HG03378 (cell line): ENCODE results near the gene ACTL7A.
"Not testable (repeated sequence)": the region's sequence is repeated elsewhere in the genome, so short reads cannot be mapped to it uniquely, and the experiment has no call there.

ENCODE experiments used
- ATAC-seq: cut with Tn5 transposase; IDR thresholded peaks from one replicate; pipeline ENCODE4 v1.9.1; 2021; ENCODE audit warnings: mild to moderate bottlenecking, moderate library complexity; ENCODE audit not compliant: unreplicated experiment

The ACTL7A gene

GRCh38 chr9:108848296-108848695, 13.8 kb upstream of the ACTL7A start:
- ATAC-seq = not testable (repeated sequence)

- no peak for ATAC-seq
Measured at GRCh38 chr9:108850293-108850897, 11.7 kb upstream of the ACTL7A start.

DNA sequence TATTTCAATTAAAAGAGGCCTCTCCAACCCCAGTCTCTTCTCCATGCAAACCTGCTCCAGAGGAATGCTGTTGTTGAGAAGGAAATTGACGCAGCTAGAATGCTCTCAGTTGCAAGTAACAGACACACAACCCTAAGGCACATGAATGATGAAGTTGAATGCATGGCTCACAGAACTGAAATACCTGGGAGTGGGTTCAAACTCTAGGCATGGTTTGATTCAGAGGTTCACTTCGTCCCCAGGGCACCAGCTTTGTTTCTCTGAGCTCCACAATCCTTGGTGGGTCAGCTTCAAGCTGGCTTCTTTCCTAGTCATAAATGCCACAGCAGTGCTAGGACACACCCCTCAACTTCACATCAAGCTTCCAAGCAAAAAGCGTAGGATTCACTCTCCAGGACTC, 10.9 kb upstream of the ACTL7A start:
- no peak for ATAC-seq

GRCh38 chr9:108852079-108852478, 10.0 kb upstream of the ACTL7A start:
- no peak for ATAC-seq

- ATAC-seq = no peak
Measured at GRCh38 chr9:108854094-108854493, 8.0 kb upstream of the ACTL7A start.

- no peak for ATAC-seq
Measured at GRCh38 chr9:108854641-108855528, 7.2 kb upstream of the ACTL7A start.

DNA sequence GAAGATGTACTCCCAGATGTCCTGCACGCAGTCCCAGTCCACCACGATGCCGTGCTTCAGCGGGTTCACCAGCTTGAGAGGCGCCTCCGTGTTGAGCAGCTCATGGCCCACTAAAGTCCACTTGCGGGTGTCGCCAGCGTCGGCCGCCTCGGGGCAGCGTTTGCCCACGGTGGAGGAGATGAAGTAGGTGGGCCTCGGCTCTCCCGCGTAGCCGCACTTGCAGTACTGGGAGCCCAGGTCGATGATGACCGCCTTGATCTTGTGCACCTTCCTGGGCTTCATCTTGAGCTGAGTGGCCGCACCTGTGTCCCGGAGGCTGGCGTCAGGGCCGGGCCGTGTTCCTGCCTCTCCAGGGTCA, 6.6 kb upstream of the ACTL7A start:
- ATAC-seq = no peak

DNA sequence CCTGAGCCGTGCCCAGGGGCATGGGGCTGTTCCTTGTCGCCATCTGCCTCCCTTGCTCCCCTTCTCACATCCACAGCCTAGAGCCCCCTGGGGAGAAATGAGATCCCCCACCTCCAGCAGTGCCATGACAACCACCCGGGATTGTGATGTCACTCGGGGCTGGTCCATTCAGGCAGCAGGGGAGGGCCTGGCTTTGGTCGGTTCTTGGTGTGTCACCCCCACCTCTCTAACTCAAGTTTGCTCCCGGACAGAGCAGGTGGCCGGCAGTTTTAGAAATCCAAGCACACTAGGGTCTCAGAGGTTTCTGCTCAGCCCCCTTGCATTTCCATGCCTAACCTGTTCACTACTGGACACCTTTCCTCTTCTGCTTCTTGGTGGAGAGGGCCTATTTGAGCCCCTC, 6.2 kb upstream of the ACTL7A start, which contains the start of gene ACTL7B:
Gene ACTL7B (minus strand): TSS at position 99 of the 400 bp plus-strand sequence. CDS start 56 bp downstream, at position 43.
- ATAC-seq = no peak

GRCh38 chr9:108857572-108857971, 4.5 kb upstream of the ACTL7A start:
- ATAC-seq = no peak

DNA sequence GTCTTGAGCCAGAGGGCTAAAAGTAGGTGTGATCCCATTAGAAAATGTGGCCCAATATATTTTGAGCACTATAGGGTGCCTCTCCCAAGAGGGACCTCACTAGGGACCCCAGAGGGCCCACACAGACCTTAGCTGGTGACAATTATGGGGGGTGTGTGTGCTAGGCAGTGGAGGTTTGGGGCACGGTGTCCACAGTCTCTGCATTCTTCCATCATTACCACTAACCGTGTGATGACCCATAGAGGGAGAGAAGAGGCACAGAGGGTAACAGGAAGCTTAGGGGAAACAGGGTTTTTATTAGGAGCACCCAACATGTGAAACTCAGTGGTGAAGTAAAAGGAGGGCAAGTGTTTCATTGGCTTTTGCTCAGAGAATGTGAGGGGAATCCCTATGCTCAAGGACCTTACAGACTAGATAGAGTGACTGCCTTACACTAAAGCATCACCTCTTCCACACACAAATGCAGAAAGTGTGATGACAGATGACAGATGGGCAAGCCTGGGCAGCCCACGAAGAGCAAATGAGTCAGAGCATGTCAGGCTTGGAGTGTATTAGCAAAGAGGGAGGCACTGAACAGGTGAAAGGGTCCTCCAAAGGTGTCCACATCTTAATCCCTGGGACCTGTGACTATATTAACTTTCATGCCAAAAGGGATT, 2.5 kb upstream of the ACTL7A start:
- peak; percentile 90 for ATAC-seq

DNA sequence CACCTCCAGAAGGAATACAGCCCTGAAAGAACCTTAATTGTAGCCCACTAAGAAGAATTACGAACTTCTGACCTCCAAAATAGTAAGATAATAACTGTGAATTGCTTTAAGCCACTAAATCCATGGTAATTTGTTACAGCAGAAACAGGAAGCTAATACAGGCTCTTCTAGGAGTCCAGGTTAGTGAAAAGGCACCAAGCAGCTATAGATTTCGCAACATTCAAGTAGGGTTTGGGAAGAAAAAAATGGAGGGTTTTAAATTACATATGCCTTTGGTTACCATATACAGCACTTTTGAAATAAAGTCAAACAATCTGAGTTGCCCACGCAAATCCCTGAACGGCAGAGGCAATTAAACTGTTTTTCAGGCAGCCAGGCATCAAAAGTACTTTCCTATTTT, 1.7 kb upstream of the ACTL7A start:
- ATAC-seq = no peak

DNA sequence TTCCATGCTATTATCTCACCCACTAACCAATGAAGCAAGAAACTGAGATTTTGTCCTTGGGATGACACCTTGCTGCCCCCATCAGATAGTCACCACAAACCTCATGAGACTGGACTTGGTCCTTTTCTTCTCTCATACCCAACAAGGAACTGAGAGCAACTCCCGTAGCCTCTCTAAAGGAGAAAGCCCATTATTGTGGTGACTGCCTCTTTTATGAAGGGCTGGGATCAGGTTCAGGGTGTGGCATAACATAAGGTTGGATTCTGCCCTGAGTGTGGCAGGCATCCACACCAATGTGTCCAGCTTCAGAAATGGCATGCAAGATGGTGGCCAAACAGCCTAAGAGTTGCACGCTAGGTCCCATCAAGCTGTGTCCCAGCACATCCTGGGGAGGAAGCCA, 1.3 kb upstream of the ACTL7A start:
- no peak for ATAC-seq

- no peak for ATAC-seq
Measured at GRCh38 chr9:108861464-108861863, 602 bp upstream of the ACTL7A start.

- no peak for ATAC-seq
Measured at GRCh38 chr9:108863891-108864290, 1.8 kb downstream of the ACTL7A start.

GRCh38 chr9:108864446-108864845, 2.4 kb downstream of the ACTL7A start:
- no peak for ATAC-seq

- no peak for ATAC-seq
Measured at GRCh38 chr9:108865037-108865436, 3.0 kb downstream of the ACTL7A start.

DNA sequence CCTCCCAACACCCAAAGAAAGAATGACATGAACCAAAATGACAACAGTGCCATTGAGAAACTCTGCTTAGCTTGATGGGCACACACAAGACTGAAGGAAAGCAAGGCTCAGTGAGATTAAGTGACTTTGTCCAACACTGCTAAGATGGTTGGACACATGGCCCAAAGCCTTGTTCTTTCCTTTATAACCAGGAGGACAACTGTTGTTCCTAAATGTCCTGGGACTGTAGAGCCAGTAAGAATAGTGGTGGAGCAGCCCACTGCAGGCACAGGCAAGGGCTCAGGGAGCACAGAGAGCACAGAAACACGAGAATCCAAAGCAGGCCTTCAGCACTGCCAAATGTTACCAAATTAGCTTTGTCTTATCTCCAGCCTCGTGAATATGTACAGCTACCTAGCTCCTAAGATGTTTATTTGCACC, 3.9 kb downstream of the ACTL7A start:
- no peak for ATAC-seq

DNA sequence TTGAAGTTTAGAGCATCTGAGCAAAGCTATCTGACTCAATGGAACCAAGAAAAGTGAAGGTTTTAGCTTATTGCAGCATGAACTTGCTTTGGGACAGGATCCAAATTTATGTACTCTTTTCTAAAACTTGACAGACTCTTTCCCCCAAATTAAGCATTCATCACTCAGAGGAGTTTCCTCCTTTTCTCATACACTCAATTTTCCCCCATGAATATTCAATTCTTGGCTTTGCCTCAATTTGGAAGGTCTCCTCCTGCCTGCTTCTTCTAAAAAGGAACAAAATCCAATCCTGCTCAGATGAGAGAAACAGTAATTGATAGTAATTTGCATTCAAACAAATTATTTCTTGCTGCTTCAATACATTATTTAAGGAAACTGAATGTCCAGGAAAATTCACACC, 5.0 kb downstream of the ACTL7A start:
- ATAC-seq = no peak

DNA sequence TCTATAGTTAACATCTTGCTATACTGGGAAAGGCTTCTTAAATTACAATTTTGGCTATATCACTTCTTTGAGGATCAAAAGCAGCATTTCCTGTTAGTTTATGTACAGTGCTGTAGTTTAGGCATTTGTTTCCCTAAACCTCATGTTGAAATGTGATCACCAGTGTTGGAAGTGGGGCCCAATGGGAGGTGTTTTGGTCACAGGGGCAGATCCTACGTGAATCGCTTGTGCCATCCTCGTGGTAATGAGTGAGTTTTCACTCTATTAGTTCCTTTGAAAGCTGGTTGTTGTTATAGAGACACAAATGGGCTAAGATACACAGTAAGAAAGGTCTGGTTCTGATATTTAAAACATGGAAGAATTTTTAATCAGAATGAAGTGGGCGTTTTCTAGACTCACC, 5.8 kb downstream of the ACTL7A start:
- no peak for ATAC-seq

- no peak for ATAC-seq
Measured at GRCh38 chr9:108869092-108869725, 7.1 kb downstream of the ACTL7A start.

GRCh38 chr9:108874058-108874788, 12.2 kb downstream of the ACTL7A start:
- ATAC-seq = peak; percentile 49
